ENCODE measurements around the gene GNA12. TPM values are rescaled to one million over a fixed set of nuclear protein-coding genes. Genes with fewer than 3 reads are reported as not detected.

The GNA12 gene
- total RNA-seq, 1 donor from 2014 or later, result 46.7 TPM

DNA sequence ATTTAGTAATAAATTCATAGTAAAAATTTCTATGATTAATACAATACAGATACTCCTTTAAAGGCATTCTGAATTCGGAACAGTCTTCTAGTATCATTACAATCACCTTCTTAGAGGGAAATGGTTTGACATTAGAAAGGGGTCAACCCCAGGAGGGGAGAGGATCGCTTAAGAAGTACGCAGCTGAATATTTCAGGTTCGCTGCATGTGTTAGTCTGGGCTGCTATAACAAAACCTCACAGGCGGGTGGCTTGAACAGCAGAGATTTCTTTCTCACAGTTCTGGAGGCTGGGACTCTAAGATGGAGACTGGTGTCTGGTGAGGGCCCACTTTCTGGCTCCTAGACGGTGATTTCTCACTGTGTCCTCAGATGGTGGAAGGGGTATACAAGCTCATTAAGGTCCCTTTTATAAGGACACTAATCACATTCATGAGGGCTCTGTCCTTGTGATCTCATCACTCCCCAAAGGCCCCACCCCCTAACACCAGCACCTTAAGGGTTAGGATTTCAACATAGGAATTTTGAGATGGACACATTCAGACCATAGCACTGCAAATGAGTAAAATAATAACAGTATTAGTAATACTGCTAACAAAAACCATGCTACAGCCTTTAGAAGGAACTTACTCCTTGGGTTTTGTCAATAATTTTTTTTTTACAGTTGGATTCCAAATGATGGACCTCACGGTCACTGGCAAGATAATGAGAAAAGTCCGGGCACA lies 34.0 kb downstream of the GNA12 start:
- DNase-seq (ENCODE audit: low spot score) (no peak), ATAC-seq (no peak)
- intact Hi-C loops (cut with DNase I), result no loop called here

DNA sequence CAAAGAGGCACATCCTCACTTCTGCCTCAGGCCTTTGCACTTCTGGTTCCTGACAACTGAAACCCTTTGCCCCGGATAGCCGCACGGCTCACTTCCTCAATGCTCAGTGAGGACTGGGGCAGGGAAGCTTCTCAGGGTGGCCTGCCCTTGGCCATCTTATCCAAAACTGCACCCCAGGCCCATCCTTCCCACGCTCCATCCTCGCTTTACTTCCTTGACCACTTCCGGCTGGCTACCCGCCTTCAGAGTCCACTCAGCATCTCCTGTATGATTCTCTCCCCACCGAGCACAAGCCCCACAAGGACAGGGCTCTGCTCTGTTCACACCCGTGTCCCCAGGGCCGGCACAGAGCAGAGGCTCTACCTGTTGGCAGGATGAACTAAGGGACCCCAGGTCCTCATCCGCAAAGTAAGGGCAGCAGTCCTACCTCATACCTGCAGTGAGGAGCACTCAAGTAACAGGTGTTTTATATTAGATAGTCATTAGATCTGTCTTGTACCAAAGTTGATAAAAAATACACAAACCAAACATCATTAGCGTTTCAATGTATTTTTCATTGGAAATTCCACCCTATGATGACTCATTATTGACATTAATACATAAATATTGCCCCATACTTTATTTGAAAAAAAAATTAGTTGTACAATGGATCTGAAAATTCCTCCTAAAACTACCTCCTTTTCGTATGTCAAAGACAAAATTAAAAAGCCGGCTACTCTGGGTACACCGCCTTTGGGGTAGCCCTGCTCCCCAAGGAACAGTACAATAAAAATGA lies 35.0 kb downstream of the GNA12 start:
- intact Hi-C loops (cut with DNase I), result no loop called here
- no peak for DNase-seq (ENCODE audit: low spot score)
- ATAC-seq, result no peak

DNA sequence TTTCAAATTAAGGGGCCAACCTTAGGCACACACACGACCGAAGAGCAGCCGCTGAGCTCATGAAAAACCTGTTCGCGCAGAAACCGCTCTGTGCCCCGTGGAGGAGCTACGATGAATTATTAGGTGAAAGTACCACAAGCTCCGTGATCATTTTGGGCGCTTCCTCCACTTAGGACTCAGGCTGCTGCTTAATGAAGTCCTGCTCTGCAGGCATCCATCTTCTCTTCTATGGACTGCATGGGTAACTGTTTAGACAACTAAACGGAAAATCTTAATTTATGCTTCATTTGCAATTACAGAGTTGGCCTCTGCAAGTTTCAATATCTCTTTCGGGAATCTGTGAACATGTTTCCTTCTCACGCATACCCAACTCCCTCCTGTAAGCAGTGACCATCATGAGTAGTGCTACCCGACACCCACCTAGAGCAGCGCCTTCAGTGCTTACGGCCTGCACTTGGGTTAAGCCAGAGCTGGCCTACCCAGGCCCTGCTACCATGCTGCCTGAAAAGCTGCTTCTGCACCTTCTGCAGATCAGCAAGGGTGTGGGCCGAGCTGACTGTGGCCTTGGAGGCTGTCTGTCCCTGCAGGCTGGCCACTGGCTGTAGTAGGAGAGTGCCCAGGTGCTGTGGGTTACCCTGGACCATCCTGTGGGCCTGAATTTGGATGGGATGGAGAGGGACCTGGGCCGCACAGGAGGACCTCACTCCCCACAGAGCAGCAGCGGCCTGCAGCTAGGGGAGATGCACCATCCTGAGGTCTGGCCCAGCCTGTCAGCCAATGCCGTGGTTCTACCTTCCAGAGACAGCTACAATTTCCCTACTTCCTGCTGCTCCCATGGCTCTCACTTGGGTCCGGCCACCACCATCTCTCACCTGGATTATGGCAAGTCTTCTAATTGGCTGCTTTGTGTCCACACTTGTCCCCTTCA lies 36.0 kb downstream of the GNA12 start:
- ATAC-seq (no peak), DNase-seq (ENCODE audit: low spot score) (peak; percentile 51)
- intact Hi-C loops (cut with DNase I), result no loop called here

DNA sequence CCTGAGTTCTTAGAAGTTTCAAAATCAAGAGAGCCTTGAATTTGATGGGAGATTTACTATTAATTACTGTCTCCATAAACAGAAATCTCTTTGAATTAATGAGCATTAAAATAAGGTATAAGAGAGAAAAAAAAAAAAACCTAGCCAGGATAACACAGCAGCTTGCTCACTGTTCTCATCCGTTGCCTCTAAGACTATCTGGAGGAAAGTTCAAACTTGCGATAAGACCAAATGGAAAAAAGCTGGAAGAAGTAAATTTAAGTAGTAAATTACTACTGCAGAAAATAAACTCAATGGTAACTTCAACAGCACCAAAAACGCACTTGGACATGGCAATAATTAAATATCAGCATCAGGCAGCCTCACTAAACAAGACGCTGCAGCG lies 36.7 kb downstream of the GNA12 start:
- intact Hi-C loops (cut with DNase I), result no loop called here
- DNase-seq (ENCODE audit: low spot score) (no peak), ATAC-seq (no peak)

DNA sequence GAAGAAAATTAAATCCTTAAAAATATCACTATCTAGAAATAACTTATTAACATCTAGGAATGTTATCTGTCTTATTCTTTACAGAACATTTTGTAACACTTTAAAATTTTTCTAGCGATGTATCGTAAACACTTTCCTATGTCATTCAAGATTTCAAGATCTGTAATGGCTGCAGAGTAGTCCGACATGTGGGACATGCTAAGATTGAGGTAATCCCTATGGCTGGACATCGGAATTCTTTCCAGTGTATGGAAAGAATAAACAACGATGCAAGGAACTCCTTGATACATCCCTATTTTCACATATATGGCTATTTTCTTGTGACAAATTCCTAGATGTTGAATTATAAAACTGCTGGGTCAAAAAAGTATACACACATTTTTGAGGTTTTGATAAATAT lies 37.5 kb downstream of the GNA12 start:
- no peak for DNase-seq (ENCODE audit: low spot score)
- no peak for ATAC-seq
- intact Hi-C loops (cut with DNase I), result no loop called here

DNA sequence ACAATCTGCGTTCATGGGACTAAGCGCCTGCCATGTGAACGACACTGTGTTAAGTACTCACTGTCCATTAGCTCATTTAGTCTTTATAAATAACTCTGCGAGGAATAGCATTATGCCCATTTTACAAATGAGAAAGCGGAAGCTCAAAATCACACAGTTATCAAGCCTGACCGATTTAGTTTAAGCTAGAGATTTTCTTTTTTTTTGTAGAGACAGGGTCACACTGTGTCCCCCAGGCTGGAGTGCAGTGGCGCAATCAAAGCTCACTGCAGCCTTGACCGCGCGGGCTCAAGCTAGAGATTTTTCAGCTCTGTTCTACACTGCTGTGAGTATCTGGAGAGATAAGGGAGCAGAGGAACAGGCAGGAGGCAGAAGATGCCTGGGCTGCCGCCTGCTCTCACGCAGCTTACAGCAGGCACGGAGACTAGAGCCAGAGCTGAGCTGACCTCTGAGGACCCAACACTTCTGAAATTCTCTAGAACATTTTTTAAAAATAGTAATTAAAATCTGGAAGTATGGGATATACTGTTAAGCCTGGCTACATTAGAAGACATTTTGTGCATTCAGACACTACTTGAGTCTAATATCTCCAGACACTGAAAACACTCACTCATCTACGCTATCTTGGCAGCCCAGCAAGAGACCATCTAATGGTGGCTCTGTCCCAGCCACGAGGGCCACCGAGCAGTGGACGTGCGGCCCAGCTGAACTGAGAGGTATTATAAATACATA lies 38.7 kb downstream of the GNA12 start:
- DNase-seq (ENCODE audit: low spot score) (peak; percentile 28), ATAC-seq (no peak)
- intact Hi-C loops (cut with DNase I), result no loop called here

DNA sequence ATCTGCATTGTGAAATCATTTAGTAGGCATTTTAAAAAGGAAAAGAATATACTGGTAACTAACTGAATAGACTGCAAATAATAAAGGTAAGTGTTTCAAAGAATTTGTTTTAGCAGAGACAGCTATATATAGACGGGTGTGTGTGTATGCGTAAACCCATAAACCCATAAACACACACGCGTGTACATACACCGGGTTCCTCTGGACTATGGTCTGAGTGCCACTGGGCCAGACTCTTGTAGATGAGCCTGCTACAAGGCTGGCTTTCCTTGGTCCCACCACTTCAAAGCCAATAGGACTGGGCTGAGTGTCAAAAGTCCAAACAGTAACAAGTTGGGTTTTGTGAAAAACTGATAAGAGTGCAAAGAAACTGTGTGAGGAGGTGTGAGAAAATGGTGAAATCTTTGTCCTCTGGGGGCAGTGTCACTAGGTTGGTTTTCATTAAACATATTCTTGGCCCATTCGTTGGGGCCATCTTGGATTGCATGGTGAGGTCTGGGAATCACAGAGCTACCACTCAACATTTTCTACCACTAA lies 39.8 kb downstream of the GNA12 start:
- DNase-seq (ENCODE audit: low spot score) (no peak), ATAC-seq (no peak)
- intact Hi-C loops (cut with DNase I), result no loop called here

DNA sequence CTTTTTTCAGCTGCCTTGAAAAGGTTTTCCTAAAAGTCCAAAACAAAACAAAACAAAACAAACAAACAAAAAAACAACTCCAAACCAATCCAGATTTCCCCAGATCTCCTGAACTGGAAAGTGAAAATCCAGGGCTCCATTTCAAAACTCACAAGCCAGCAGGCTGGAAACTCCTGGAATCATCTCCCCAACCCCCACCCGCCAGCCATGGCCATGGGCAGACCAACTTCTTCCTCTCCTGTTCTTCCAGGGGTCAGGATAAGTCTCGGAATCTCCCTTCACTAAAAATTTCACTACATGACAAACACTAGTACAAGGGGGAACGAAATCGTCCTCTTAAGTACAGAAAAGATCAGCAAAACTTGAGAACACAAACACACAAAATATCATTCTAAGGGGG lies 40.4 kb downstream of the GNA12 start:
- ATAC-seq (no peak), DNase-seq (ENCODE audit: low spot score) (peak; percentile 42)
- intact Hi-C loops (cut with DNase I), result loop anchor here (2.0 kb wide), 1 partner anchor 25 kb away; no protein-coding TSS in a partner anchor

DNA sequence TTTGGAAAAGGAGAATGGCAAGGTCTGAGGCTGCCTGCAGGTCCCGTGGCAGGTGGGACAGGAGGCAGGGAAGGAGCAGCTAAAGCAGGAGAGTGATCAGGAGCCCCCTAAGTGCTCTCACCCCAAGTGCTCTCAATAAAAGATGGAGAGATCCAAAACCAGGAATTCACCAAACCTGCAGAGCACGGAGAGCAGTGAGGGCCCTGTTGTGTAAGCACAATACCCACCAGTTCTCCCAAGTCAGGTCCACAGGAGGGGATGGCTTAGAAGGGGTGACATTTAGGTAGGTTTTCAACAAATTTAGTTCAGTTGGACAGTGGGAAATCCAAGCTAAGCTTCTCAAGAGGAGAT lies 40.8 kb downstream of the GNA12 start:
- intact Hi-C loops (cut with DNase I), result loop anchor here (2.0 kb wide), 1 partner anchor 25 kb away; no protein-coding TSS in a partner anchor
- ATAC-seq (no peak), DNase-seq (ENCODE audit: low spot score) (no peak)

DNA sequence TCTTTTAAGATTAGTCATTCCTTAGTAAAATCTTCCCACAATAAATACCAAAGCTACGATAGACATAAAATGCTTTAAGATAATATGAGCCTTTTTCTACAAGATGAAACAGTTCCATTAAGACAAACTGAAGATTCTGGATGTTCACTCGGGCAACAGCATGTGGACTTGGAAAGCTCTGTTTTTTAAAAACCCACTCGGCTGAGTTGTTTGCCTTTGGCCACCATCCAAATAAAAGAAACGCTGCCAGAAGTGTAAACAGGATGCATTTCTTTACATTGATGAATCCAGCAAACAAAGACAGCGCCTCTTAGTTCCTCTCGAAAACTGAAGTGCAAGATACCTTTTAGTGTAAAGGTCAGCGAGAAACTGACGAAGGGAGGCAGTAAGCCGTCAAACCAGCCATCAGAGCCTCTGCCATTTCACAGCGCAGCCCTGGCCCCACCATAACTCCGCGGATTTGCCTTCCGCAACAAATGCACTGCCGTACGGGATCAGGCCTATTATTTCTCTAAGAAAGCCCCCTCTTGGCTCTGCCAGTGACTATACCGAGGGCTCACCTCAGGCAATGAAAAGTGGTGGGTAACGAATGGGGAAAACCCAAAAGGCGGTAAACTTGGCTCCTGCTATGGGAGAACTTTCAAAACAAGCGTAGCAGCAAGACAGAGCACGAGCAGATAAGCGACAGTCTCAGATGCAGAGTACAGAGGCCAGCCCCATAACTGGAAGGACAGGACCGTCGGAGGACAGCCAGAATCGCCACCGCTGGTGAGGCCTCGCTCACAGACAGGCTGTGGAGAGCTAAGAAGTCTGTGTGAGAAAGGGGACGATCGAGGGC lies 41.4 kb downstream of the GNA12 start:
- ATAC-seq (no peak), DNase-seq (ENCODE audit: low spot score) (no peak)
- intact Hi-C loops (cut with DNase I), result loop anchor here (2.0 kb wide), 1 partner anchor 26 kb away; no protein-coding TSS in a partner anchor

DNA sequence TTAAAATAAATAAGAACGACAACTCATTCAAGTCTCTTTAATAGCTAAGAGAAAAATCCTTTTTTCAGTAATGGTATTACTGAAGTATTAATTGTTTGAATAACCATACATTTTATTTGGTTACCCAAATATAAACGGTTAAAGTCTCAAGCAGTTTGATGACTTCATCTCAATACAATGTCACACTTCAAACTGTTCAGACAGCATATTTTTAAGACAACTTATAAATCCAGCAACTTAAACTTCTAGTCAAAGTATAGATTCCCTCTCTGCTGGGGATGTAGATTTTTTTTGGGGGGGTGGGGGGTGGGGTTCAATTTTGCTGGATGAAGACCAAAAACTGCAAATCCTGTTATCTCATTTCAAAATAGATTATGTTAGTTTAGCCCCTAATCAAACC lies 42.0 kb downstream of the GNA12 start:
- intact Hi-C loops (cut with DNase I), result loop anchor here (2.0 kb wide), 1 partner anchor 27 kb away; no protein-coding TSS in a partner anchor
- ATAC-seq (no peak), DNase-seq (ENCODE audit: low spot score) (no peak)

DNA sequence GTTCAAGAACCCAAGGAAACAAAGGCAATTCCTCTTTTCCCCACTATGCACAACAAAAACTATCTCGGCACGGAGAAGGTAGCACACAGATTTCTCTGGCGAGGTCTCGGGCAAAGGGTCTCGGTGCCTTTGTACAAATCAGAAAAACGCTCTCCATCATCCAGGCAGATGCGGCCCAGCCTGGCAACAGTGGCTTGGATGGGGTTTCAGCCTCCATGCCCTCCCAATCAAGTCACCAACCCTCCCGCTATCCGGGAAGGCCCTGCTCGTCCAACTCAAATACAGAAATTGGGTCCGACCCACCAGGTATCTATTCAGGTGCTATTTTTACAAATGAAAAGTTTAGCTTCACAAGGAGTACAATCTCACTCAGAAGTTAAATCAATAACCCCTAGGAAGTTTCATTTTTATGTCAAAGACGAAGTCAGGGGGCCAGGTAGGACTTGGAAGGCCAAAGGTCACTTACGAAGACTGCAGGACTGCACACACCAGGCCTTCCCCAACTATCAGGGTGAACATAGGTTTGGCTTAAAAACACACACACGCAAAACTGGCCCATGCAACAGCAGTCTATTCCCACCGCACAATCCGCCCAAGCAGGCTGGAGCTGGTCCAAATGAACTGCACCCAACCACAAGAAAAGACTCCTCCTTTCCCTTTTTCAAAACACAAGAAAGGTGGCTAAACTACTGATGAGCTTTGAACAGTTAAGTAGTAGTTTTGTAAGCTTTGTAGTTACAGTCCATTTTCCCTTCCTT lies 43.0 kb downstream of the GNA12 start:
- DNase-seq (ENCODE audit: low spot score) (peak; percentile 54), ATAC-seq (peak; percentile 18)
- intact Hi-C loops (cut with DNase I), result no loop called here

DNA sequence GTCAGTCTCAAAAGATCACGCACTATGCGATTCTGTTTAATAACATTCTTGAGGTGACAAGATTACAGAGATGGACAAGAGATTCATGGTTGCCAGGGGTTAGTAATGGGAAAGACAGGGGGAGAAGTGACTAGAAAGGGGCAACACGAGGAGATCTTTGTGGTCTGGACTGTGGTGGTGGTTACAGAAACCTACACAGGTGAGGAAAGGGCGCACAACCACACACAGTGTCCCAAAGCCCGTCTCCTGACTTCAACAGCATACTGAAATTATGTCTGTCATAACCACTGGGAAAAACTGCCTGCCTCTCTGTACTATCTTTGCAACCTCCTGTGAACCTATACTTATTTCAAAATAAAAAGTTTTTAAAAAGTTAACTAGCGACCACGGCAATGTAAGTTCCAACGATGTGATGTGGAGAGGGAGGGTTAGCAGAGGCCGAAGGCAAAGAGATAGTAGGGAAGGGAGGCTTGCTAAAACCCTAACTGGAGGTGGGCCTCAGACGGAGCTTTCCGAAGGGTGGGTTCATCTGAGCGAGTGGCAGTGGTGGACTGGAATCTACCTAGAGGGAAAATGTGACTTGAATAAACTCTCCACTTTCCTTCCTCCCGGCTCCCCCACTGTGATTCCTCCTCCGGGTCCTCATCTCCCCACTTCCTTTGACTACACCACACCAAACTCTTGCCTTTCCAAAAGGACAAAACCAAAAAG lies 43.7 kb downstream of the GNA12 start:
- DNase-seq (ENCODE audit: low spot score) (no peak), ATAC-seq (no peak)
- intact Hi-C loops (cut with DNase I), result no loop called here

DNA sequence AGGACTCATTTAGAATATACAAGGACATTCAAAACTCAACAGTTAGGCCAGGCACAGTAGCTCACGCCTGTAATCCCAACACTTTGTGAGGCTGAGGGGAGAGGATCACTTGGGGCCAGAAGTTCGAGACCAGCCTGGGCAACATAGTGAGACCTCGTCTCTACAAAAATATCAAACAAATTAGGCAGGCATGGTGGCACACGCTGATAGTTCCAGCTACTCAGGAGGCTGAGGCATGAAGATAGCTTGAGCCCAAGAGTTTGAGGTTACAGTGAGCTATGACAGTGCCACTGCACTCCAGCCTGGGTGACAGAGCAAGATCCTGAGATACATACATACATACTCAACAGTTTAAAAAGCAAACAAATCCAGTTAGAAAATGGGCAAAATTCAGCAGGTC lies 44.9 kb downstream of the GNA12 start:
- DNase-seq (ENCODE audit: low spot score), result peak; percentile 12
- ATAC-seq, result no peak
- intact Hi-C loops (cut with DNase I), result no loop called here

DNA sequence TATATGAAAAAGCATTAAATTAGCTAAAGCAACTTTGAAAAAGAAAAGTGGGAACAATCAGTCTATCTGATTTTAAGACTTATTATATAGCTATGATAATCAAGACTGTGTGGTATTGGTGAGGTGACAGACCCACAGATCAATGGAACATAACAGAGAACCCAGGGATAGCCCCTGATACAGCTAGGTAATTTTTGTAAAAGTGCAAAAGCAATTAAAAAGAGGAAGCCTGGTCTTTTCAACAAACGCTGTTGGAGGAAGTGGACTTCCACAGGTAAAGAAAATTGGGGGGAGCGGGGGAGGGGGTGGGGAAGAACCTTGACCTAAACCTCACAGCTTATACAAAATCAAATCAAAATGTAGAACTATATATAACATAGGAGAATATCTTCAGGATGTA lies 45.4 kb downstream of the GNA12 start:
- DNase-seq (ENCODE audit: low spot score), result no peak
- no peak for ATAC-seq
- intact Hi-C loops (cut with DNase I), result no loop called here
